HEK293T (cell line): Measurements from ENCODE around the gene MEGF9.

ENCODE experiments used
- BHLHE40 ChIP-seq: fragments of 450-650 bp; IDR thresholded peaks from 2 replicates; pipeline ENCODE4 v1.6.1; 2016; ENCODE audit warnings: mild to moderate bottlenecking, moderate library complexity, borderline replicate concordance
- CTBP1 ChIP-seq: fragments of 450-650 bp; IDR thresholded peaks from 2 replicates; pipeline ENCODE4 v1.6.1; 2016; ENCODE audit warnings: borderline replicate concordance
- ELF4 ChIP-seq: fragments of 450-650 bp; IDR thresholded peaks from 2 replicates; pipeline ENCODE4 v1.6.1; 2017; ENCODE audit warnings: antibody characterized with exemption
- FOXA1 ChIP-seq: fragments of 450-650 bp; IDR thresholded peaks from 2 replicates; pipeline ENCODE4 v1.6.1; 2016; ENCODE audit warnings: mild to moderate bottlenecking
- FOXM1 ChIP-seq: fragments of 450-650 bp; IDR thresholded peaks from 2 replicates; pipeline ENCODE4 v1.6.1; 2017; ENCODE audit warnings: mild to moderate bottlenecking, borderline replicate concordance
- HDGF ChIP-seq: fragments of 450-650 bp; IDR thresholded peaks from 2 replicates; pipeline ENCODE4 v1.6.1; 2017; ENCODE audit warnings: antibody characterized with exemption, borderline replicate concordance
- L3MBTL2 ChIP-seq: fragments of 450-650 bp; conservative IDR thresholded peaks from 2 replicates; pipeline ENCODE4 v1.6.1; 2016; ENCODE audit warnings: mild to moderate bottlenecking
- NFRKB ChIP-seq: fragments of 450-650 bp; IDR thresholded peaks from 2 replicates; pipeline ENCODE4 v1.6.1; 2016; ENCODE audit warnings: mild to moderate bottlenecking, moderate library complexity
- SP1 ChIP-seq: fragments of 450-650 bp; IDR thresholded peaks from 2 replicates; pipeline ENCODE4 v1.6.1; 2017
- SUZ12 ChIP-seq: fragments of 450-650 bp; IDR thresholded peaks from 2 replicates; pipeline ENCODE4 v1.6.1; 2016; ENCODE audit warnings: mild to moderate bottlenecking
- TARDBP ChIP-seq: fragments of 450-650 bp; IDR thresholded peaks from 2 replicates; pipeline ENCODE4 v1.6.1; 2016
- ZNF384 ChIP-seq: fragments of 450-650 bp; IDR thresholded peaks from 2 replicates; pipeline ENCODE4 v1.6.1; 2016
- TF ChIP-seq, protein P1 (sequence below): fragments of 450-650 bp; IDR thresholded peaks from 2 replicates; pipeline ENCODE4 v1.6.1; 2016

DNA sequence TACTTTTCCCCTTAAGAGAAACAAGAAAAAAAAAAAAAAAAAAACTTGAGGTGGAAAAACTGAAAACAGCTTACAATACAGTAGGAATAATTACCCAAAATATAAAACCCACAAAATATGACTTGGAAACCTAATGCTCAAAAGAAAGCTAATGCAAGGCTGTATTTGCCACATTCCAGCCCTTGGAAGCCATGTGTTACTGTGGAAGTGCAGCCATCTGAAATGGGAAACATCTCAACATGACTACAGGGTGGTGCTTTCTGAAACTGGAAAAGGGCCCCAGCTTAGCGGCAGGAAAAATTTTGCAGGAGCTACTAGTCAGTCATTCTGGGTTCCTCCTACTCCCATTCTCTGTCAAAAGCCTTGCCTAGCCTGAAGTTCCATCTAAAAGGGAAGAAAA is 154.7 kb downstream of the MEGF9 start:
- TF ChIP-seq SP1 (no peak), FOXA1 (no peak), CTBP1 (no peak), FOXM1 (no peak), BHLHE40 (no peak), ELF4 (no peak), SUZ12 (no peak), HDGF (no peak), TARDBP (no peak), L3MBTL2 (no peak), NFRKB (no peak), ZNF384 (no peak)
- TF ChIP-seq, protein P1, sequence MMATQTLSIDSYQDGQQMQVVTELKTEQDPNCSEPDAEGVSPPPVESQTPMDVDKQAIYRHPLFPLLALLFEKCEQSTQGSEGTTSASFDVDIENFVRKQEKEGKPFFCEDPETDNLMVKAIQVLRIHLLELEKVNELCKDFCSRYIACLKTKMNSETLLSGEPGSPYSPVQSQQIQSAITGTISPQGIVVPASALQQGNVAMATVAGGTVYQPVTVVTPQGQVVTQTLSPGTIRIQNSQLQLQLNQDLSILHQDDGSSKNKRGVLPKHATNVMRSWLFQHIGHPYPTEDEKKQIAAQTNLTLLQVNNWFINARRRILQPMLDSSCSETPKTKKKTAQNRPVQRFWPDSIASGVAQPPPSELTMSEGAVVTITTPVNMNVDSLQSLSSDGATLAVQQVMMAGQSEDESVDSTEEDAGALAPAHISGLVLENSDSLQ, result no peak
